ENCODE results near the gene MFSD11.
"Not testable (repeated sequence)": the region's sequence is repeated elsewhere in the genome, so short reads cannot be mapped to it uniquely, and the experiment has no call there.

MFSD11 gene

DNA sequence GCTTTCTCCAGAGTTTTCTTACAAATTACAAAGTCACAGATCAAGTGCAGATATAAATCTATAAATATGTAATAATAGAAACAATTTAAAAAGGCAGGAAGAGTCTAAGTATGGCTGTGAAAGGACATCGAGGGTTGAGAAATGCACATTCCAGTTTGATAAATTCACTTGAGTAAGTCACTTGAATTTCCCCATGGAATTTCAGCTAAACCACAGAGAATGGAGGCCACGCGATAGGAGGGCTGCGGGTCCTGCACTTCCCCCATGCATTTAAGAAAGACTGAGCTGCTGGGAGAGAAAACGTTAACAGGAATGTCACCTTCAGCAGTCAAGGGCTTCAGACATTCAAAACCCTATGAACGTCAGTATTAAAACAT lies 21.1 kb upstream of the MFSD11 start:
- TF ChIP-seq, protein P1, sequence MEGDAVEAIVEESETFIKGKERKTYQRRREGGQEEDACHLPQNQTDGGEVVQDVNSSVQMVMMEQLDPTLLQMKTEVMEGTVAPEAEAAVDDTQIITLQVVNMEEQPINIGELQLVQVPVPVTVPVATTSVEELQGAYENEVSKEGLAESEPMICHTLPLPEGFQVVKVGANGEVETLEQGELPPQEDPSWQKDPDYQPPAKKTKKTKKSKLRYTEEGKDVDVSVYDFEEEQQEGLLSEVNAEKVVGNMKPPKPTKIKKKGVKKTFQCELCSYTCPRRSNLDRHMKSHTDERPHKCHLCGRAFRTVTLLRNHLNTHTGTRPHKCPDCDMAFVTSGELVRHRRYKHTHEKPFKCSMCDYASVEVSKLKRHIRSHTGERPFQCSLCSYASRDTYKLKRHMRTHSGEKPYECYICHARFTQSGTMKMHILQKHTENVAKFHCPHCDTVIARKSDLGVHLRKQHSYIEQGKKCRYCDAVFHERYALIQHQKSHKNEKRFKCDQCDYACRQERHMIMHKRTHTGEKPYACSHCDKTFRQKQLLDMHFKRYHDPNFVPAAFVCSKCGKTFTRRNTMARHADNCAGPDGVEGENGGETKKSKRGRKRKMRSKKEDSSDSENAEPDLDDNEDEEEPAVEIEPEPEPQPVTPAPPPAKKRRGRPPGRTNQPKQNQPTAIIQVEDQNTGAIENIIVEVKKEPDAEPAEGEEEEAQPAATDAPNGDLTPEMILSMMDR (IDR thresholded peaks at IDR 0.05; ENCODE audit: extremely low read depth, missing control alignments), result no peak
- DNase-seq (ENCODE audit: low spot score), result no peak

DNA sequence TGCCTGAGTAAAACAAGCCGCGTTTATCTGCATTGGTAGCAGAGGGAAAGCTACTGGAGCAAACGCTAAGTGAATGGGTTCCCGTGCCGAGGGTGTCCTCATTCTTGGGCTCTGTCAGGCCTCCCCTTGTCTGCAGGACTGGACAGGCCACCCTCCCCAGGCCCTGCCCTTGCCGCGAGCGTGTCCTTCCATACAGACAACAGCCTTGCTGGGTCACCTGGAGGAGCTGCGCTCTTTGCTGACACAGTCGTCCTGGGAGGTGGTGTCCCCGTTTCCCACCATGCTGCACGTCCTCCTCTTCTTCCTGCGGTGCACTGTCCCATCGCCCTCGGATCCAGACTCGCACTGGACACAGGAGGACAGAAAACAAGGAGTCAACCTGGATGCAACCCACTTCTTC lies 19.4 kb upstream of the MFSD11 start:
- DNase-seq (ENCODE audit: low spot score), result no peak
- TF ChIP-seq, protein P1 (IDR thresholded peaks at IDR 0.05; ENCODE audit: extremely low read depth, missing control alignments), result no peak

DNA sequence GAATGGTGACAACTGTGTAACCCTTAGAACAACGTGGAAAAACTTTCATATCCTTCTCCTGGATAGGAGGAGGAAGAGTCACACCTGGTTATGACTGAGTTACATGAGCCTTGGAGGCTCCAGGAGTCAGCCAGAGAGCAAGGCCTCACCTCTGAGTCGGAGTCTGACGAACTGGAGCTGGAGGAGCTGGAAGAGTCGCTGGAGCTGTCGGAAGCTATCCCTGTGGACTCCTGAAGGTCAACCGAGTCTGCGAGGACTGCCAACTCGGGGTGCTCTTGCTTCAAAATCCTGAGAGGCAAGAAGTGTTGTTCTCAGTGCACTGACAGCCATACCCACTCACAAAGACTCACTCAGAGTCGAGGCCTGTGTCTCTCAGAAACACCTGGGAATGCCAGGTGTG lies 17.7 kb upstream of the MFSD11 start:
- no peak for DNase-seq (ENCODE audit: low spot score)
- TF ChIP-seq, protein P1 (IDR thresholded peaks at IDR 0.05; ENCODE audit: extremely low read depth, missing control alignments), result no peak

DNA sequence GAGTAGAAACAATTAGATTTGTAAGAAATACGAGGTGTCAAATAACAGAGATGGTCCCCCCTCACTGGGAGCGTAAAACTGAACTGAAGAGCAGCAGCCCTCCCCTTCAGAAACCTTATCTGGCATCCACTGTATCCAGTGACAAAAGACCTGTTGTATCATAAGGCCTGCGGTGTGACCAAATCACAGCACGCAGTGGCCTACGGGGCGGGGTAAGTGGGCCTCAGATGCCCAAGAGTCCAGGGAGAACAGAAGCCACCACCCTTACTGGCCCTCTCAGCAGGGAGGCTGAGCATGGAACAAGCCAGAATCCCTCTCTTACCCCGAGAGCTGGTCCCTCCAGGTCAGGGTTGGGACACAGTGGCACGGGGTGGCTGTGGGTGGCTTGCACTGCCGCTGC lies 17.0 kb upstream of the MFSD11 start:
- TF ChIP-seq, protein P1 (IDR thresholded peaks at IDR 0.05; ENCODE audit: extremely low read depth, missing control alignments), result no peak
- DNase-seq (ENCODE audit: low spot score), result no peak

DNA sequence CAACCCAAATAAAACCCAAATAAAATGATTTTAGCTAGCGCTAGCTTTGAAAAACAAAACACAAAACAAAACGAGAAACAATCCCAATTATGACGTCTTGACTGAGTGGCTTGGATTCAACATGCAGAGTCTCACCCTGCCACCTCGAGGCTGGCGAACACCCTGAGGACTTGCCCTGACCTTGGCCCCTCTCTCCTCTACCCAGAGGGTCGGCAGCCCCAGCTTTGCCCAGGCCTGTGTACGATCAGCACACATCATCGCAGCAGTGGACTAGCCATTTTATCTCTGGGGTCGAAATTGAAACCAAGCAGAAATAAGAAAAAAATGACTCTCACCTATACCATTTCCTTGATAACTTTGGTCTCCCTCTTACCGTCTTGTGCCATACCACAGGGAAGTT lies 16.5 kb upstream of the MFSD11 start:
- TF ChIP-seq, protein P1 (IDR thresholded peaks at IDR 0.05; ENCODE audit: extremely low read depth, missing control alignments), result no peak
- DNase-seq (ENCODE audit: low spot score), result no peak

DNA sequence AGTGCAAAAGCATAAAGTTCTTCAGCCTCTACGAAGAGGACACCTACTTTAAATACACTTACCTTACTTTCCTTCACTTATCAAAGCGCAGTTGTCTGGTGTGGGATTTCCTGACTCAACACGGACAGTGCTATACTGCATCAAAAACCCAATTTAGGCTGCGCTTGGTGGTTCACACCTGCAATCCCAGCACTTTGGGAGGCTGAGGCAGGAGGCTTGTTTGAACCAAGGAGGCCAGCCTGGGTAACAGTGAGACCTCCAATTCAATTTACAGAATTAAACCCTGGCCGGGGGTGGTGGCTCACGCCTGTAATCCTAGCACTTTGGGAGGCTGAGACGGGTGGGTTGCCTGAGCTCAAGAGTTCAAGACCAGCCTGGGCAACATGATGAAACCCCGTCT lies 15.6 kb upstream of the MFSD11 start:
- DNase-seq (ENCODE audit: low spot score), result no peak
- TF ChIP-seq, protein P1 (IDR thresholded peaks at IDR 0.05; ENCODE audit: extremely low read depth, missing control alignments), result no peak

DNA sequence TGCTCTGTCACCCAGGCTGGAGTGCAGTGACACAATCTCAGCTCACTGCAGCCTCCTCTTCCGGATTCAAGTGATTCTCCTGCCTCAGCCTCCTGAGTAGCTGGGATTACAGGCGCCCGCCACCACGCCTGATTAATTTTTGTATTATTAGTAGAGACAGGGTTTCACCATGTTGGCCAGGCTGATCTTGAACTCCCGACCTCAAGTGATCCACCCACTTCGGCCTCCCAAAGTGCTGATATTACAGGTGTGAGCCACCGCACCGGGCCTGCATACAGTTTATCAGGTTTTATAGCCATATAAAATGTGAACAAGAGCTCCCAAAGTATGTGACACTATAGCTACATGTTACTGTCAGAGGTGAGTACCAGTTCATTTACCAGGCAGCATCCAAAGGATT lies 14.9 kb upstream of the MFSD11 start:
- not testable (repeated sequence) for DNase-seq (ENCODE audit: low spot score)

DNA sequence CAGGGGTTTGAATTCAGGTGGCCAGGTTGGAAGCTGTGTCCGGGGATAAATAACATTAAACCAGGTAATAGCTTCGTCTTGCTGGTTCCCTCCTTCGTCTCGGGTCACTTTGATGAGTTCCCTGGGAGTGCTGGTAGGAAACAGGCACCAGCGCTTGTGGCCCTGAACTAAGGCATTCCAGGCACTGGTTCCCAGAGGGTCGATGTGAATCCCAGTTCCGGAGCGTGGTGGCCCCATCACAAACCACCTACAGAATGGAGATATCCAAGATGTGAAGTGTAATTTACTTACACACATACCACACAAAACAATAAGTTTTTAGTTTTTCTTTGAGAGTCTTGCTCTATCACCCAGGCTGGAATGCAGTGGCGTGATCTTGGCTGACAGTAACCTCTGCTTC lies 14.1 kb upstream of the MFSD11 start:
- no peak for DNase-seq (ENCODE audit: low spot score)
- TF ChIP-seq, protein P1 (IDR thresholded peaks at IDR 0.05; ENCODE audit: extremely low read depth, missing control alignments), result no peak
